SK-N-SH treated with all-trans-retinoic acid at 6 μM for 48 hours (cell line): ENCODE results near the gene DLG1.

Experiments
- ARNTL ChIP-seq: fragments of 450-650 bp; formaldehyde crosslinking; IDR thresholded peaks from 2 replicates; pipeline ENCODE4 v1.5.0; 2020; ENCODE audit warnings: low read depth, mild to moderate bottlenecking, moderate library complexity, borderline replicate concordance
- CSDC2 ChIP-seq: fragments of 250-450 bp; sonication (Bioruptor Pico); IDR thresholded peaks from 2 replicates; pipeline ENCODE4 v1.5.0; 2020; ENCODE audit warnings: mild to moderate bottlenecking, moderate library complexity
- ESRRG ChIP-seq: fragments of 250-450 bp; sonication (Bioruptor Pico); IDR thresholded peaks from 2 replicates; pipeline ENCODE4 v1.6.1; 2021; ENCODE audit warnings: mild to moderate bottlenecking
- RARB ChIP-seq: fragments of 250-450 bp; sonication (Bioruptor Pico); IDR thresholded peaks from 2 replicates; pipeline ENCODE4 v1.8.0; 2021; ENCODE audit warnings: mild to moderate bottlenecking, moderate library complexity
- TCF4 ChIP-seq: fragments of 250-450 bp; sonication (Bioruptor Pico); IDR thresholded peaks from 2 replicates; pipeline ENCODE4 v1.8.0; 2021; ENCODE audit warnings: mild to moderate bottlenecking, moderate library complexity, borderline replicate concordance
- TOX ChIP-seq: fragments of 250-450 bp; sonication (Bioruptor Pico); IDR thresholded peaks from 2 replicates; pipeline ENCODE4 v1.8.0; 2021; ENCODE audit warnings: mild to moderate bottlenecking, moderate library complexity, borderline replicate concordance
- ZNF8 ChIP-seq: fragments of 450-650 bp; formaldehyde crosslinking; IDR thresholded peaks from 2 replicates; pipeline ENCODE4 v1.5.0; 2020; ENCODE audit warnings: mild to moderate bottlenecking, moderate library complexity
- TF ChIP-seq, protein P1 (sequence below): fragments of 250-450 bp; sonication (Bioruptor Pico); IDR thresholded peaks from 2 replicates; pipeline ENCODE4 v1.5.1; 2021; ENCODE audit warnings: mild to moderate bottlenecking, moderate library complexity
- TF ChIP-seq, protein P2 (sequence below): fragments of 250-450 bp; sonication (Bioruptor Pico); IDR thresholded peaks from 2 replicates; pipeline ENCODE4 v1.5.1; 2020; ENCODE audit warnings: low read depth, mild to moderate bottlenecking, moderate library complexity
- TF ChIP-seq, protein P3 (sequence below): fragments of 250-450 bp; sonication (Bioruptor Pico); IDR thresholded peaks from 2 replicates; pipeline ENCODE4 v1.8.0; 2021; ENCODE audit warnings: low read depth, mild to moderate bottlenecking, moderate library complexity, borderline replicate concordance
- TF ChIP-seq, protein P4 (sequence below): fragments of 250-450 bp; sonication (Bioruptor Pico); IDR thresholded peaks from 2 replicates; pipeline ENCODE4 v1.8.0; 2020; ENCODE audit warnings: mild to moderate bottlenecking, moderate library complexity, borderline replicate concordance
- TF ChIP-seq, protein P5 (sequence below): fragments of 250-450 bp; sonication (Bioruptor Pico); IDR thresholded peaks from 2 replicates; pipeline ENCODE4 v1.5.0; 2020; ENCODE audit warnings: mild to moderate bottlenecking, moderate library complexity

DNA sequence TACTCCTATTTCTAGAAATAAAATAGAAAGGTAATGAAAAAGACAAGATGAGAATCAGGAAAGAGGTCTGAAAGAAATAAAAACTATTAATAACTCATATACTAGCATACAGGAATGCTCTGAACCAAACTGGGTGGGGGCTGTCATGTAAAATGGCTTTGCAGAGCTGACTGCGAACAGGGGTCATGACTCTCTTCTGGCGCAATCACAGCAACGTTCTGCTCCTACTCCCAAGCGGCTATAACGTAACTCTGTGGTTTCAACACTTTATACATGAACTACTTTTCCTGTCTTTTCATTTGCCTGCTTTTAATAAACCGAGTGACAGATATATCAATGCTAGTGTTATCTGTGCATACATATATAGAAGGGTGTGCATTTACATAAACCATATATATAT lies 116.7 kb downstream of the DLG1 start:
- TF ChIP-seq ESRRG (CRISPR knock-in tag), result no peak
- TF ChIP-seq TCF4 (CRISPR knock-in tag), result no peak
- TF ChIP-seq TOX, result no peak
- TF ChIP-seq, protein P1, sequence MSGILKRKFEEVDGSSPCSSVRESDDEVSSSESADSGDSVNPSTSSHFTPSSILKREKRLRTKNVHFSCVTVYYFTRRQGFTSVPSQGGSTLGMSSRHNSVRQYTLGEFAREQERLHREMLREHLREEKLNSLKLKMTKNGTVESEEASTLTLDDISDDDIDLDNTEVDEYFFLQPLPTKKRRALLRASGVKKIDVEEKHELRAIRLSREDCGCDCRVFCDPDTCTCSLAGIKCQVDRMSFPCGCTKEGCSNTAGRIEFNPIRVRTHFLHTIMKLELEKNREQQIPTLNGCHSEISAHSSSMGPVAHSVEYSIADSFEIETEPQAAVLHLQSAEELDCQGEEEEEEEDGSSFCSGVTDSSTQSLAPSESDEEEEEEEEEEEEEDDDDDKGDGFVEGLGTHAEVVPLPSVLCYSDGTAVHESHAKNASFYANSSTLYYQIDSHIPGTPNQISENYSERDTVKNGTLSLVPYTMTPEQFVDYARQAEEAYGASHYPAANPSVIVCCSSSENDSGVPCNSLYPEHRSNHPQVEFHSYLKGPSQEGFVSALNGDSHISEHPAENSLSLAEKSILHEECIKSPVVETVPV (CRISPR knock-in tag), result no peak
- TF ChIP-seq, protein P2, sequence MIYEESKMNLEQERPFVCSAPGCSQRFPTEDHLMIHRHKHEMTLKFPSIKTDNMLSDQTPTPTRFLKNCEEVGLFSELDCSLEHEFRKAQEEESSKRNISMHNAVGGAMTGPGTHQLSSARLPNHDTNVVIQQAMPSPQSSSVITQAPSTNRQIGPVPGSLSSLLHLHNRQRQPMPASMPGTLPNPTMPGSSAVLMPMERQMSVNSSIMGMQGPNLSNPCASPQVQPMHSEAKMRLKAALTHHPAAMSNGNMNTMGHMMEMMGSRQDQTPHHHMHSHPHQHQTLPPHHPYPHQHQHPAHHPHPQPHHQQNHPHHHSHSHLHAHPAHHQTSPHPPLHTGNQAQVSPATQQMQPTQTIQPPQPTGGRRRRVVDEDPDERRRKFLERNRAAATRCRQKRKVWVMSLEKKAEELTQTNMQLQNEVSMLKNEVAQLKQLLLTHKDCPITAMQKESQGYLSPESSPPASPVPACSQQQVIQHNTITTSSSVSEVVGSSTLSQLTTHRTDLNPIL (CRISPR knock-in tag), result no peak
- TF ChIP-seq, protein P3, sequence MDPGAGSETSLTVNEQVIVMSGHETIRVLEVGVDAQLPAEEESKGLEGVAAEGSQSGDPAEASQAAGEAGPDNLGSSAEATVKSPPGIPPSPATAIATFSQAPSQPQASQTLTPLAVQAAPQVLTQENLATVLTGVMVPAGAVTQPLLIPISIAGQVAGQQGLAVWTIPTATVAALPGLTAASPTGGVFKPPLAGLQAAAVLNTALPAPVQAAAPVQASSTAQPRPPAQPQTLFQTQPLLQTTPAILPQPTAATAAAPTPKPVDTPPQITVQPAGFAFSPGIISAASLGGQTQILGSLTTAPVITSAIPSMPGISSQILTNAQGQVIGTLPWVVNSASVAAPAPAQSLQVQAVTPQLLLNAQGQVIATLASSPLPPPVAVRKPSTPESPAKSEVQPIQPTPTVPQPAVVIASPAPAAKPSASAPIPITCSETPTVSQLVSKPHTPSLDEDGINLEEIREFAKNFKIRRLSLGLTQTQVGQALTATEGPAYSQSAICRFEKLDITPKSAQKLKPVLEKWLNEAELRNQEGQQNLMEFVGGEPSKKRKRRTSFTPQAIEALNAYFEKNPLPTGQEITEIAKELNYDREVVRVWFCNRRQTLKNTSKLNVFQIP (CRISPR knock-in tag), result no peak
- no peak for TF ChIP-seq ZNF8 (CRISPR knock-in tag)
- no peak for TF ChIP-seq ARNTL (CRISPR knock-in tag)
- TF ChIP-seq, protein P4, sequence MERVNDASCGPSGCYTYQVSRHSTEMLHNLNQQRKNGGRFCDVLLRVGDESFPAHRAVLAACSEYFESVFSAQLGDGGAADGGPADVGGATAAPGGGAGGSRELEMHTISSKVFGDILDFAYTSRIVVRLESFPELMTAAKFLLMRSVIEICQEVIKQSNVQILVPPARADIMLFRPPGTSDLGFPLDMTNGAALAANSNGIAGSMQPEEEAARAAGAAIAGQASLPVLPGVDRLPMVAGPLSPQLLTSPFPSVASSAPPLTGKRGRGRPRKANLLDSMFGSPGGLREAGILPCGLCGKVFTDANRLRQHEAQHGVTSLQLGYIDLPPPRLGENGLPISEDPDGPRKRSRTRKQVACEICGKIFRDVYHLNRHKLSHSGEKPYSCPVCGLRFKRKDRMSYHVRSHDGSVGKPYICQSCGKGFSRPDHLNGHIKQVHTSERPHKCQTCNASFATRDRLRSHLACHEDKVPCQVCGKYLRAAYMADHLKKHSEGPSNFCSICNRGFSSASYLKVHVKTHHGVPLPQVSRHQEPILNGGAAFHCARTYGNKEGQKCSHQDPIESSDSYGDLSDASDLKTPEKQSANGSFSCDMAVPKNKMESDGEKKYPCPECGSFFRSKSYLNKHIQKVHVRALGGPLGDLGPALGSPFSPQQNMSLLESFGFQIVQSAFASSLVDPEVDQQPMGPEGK (CRISPR knock-in tag), result no peak
- no peak for TF ChIP-seq CSDC2 (CRISPR knock-in tag)
- no peak for TF ChIP-seq RARB (CRISPR knock-in tag)
- TF ChIP-seq, protein P5, sequence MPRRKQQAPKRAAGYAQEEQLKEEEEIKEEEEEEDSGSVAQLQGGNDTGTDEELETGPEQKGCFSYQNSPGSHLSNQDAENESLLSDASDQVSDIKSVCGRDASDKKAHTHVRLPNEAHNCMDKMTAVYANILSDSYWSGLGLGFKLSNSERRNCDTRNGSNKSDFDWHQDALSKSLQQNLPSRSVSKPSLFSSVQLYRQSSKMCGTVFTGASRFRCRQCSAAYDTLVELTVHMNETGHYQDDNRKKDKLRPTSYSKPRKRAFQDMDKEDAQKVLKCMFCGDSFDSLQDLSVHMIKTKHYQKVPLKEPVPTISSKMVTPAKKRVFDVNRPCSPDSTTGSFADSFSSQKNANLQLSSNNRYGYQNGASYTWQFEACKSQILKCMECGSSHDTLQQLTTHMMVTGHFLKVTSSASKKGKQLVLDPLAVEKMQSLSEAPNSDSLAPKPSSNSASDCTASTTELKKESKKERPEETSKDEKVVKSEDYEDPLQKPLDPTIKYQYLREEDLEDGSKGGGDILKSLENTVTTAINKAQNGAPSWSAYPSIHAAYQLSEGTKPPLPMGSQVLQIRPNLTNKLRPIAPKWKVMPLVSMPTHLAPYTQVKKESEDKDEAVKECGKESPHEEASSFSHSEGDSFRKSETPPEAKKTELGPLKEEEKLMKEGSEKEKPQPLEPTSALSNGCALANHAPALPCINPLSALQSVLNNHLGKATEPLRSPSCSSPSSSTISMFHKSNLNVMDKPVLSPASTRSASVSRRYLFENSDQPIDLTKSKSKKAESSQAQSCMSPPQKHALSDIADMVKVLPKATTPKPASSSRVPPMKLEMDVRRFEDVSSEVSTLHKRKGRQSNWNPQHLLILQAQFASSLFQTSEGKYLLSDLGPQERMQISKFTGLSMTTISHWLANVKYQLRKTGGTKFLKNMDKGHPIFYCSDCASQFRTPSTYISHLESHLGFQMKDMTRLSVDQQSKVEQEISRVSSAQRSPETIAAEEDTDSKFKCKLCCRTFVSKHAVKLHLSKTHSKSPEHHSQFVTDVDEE (CRISPR knock-in tag), result no peak
